ENCODE measurements around the gene C2orf76. TPM values are rescaled to one million over a fixed set of nuclear protein-coding genes. Genes with fewer than 3 reads are reported as not detected.

C2orf76 gene
- polyA plus RNA-seq, 1 donor from 2014 or later: 37.7 TPM

GRCh38 chr2:119294671-119295070 is 72.0 kb downstream of the C2orf76 start:
- Histone ChIP-seq H3K27ac (ENCODE audit: low read length) (no peak overlapping the region), H3F3A (ENCODE audit: insufficient read depth, low read length, poor library complexity, severe bottlenecking) (no peaks in the 10 kb centered on the region), H3K4me2 (ENCODE audit: low read length) (no peak overlapping the region), H4K20me1 (ENCODE audit: insufficient read depth) (no peaks in the 10 kb centered on the region), H3K9ac (ENCODE audit: low read length) (no peak overlapping the region), H3K27me3 (ENCODE audit: insufficient read depth, low read depth, low read length) (no peaks in the 10 kb centered on the region), H3K9me2 (ENCODE audit: insufficient read depth, low read length) (no peaks in the 10 kb centered on the region), H3K79me2 (replicated peaks; ENCODE audit: insufficient read depth, low read length) (no peaks in the 10 kb centered on the region), H3K36me3 (ENCODE audit: insufficient read depth, low read length) (no peaks in the 10 kb centered on the region), H3K9me3 (ENCODE audit: low read length) (no peaks in the 10 kb centered on the region), H3K4me3 (ENCODE audit: low read length) (no peak overlapping the region), H2AFZ (ENCODE audit: low read depth, low read length) (no peak overlapping the region)
- TF ChIP-seq EP300 (conservative IDR thresholded peaks at IDR 0.05; ENCODE audit: poor library complexity, severe bottlenecking) (no peak), POLR2AphosphoS5 (IDR thresholded peaks at IDR 0.05) (no peak), SMC3 (conservative IDR thresholded peaks at IDR 0.05; ENCODE audit: poor library complexity) (no peak), EZH2 (IDR thresholded peaks at IDR 0.05; ENCODE audit: borderline replicate concordance, insufficient read depth, low read length, poor library complexity, severe bottlenecking) (no peak), RAD21 (conservative IDR thresholded peaks at IDR 0.05) (no peak), TAF1 (IDR thresholded peaks at IDR 0.05; ENCODE audit: low read depth) (no peak), MXI1 (conservative IDR thresholded peaks at IDR 0.05; ENCODE audit: poor library complexity, severe bottlenecking) (no peak)
- TF ChIP-seq, protein P1, sequence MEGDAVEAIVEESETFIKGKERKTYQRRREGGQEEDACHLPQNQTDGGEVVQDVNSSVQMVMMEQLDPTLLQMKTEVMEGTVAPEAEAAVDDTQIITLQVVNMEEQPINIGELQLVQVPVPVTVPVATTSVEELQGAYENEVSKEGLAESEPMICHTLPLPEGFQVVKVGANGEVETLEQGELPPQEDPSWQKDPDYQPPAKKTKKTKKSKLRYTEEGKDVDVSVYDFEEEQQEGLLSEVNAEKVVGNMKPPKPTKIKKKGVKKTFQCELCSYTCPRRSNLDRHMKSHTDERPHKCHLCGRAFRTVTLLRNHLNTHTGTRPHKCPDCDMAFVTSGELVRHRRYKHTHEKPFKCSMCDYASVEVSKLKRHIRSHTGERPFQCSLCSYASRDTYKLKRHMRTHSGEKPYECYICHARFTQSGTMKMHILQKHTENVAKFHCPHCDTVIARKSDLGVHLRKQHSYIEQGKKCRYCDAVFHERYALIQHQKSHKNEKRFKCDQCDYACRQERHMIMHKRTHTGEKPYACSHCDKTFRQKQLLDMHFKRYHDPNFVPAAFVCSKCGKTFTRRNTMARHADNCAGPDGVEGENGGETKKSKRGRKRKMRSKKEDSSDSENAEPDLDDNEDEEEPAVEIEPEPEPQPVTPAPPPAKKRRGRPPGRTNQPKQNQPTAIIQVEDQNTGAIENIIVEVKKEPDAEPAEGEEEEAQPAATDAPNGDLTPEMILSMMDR (IDR thresholded peaks at IDR 0.05; ENCODE audit: poor library complexity, severe bottlenecking): no peak
- TF ChIP-seq, protein P2, sequence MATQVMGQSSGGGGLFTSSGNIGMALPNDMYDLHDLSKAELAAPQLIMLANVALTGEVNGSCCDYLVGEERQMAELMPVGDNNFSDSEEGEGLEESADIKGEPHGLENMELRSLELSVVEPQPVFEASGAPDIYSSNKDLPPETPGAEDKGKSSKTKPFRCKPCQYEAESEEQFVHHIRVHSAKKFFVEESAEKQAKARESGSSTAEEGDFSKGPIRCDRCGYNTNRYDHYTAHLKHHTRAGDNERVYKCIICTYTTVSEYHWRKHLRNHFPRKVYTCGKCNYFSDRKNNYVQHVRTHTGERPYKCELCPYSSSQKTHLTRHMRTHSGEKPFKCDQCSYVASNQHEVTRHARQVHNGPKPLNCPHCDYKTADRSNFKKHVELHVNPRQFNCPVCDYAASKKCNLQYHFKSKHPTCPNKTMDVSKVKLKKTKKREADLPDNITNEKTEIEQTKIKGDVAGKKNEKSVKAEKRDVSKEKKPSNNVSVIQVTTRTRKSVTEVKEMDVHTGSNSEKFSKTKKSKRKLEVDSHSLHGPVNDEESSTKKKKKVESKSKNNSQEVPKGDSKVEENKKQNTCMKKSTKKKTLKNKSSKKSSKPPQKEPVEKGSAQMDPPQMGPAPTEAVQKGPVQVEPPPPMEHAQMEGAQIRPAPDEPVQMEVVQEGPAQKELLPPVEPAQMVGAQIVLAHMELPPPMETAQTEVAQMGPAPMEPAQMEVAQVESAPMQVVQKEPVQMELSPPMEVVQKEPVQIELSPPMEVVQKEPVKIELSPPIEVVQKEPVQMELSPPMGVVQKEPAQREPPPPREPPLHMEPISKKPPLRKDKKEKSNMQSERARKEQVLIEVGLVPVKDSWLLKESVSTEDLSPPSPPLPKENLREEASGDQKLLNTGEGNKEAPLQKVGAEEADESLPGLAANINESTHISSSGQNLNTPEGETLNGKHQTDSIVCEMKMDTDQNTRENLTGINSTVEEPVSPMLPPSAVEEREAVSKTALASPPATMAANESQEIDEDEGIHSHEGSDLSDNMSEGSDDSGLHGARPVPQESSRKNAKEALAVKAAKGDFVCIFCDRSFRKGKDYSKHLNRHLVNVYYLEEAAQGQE (IDR thresholded peaks at IDR 0.05; ENCODE audit: borderline replicate concordance): no peak

- H3K9me3 ChIP-seq (ENCODE audit: low read length): no peaks in the 10 kb centered on the region
- H3K9ac ChIP-seq (ENCODE audit: low read length): no peak overlapping the region
- H3K4me3 ChIP-seq (ENCODE audit: low read length): no peak overlapping the region
- no peak overlapping the region for H3K27ac ChIP-seq (ENCODE audit: low read length)
- H3K79me2 ChIP-seq (replicated peaks; ENCODE audit: insufficient read depth, low read length): no peaks in the 10 kb centered on the region
- TF ChIP-seq RAD21 (conservative IDR thresholded peaks at IDR 0.05) (no peak), POLR2AphosphoS5 (IDR thresholded peaks at IDR 0.05) (no peak)
- no peak overlapping the region for H3K4me2 ChIP-seq (ENCODE audit: low read length)
- no peaks in the 10 kb centered on the region for H3K36me3 ChIP-seq (ENCODE audit: insufficient read depth, low read length)
- no peaks in the 10 kb centered on the region for H4K20me1 ChIP-seq (ENCODE audit: insufficient read depth)
- no peaks in the 10 kb centered on the region for H3F3A ChIP-seq (ENCODE audit: insufficient read depth, low read length, poor library complexity, severe bottlenecking)
- H2AFZ ChIP-seq (ENCODE audit: low read depth, low read length): no peak overlapping the region
- no peaks in the 10 kb centered on the region for H3K27me3 ChIP-seq (ENCODE audit: insufficient read depth, low read depth, low read length)
- H3K9me2 ChIP-seq (ENCODE audit: insufficient read depth, low read length): no peaks in the 10 kb centered on the region
Observed at GRCh38 chr2:119293900-119294299, 72.7 kb downstream of the C2orf76 start.

- Histone ChIP-seq H3K4me2 (ENCODE audit: low read length) (no peak overlapping the region), H3K9ac (ENCODE audit: low read length) (no peak overlapping the region), H3K9me3 (ENCODE audit: low read length) (no peaks in the 10 kb centered on the region), H3K27ac (ENCODE audit: low read length) (no peak overlapping the region), H3K27me3 (ENCODE audit: insufficient read depth, low read depth, low read length) (no peaks in the 10 kb centered on the region), H3F3A (ENCODE audit: insufficient read depth, low read length, poor library complexity, severe bottlenecking) (no peaks in the 10 kb centered on the region), H3K36me3 (ENCODE audit: insufficient read depth, low read length) (no peaks in the 10 kb centered on the region), H3K79me2 (replicated peaks; ENCODE audit: insufficient read depth, low read length) (no peaks in the 10 kb centered on the region), H3K4me3 (ENCODE audit: low read length) (no peak overlapping the region), H4K20me1 (ENCODE audit: insufficient read depth) (no peaks in the 10 kb centered on the region), H2AFZ (ENCODE audit: low read depth, low read length) (no peak overlapping the region), H3K9me2 (ENCODE audit: insufficient read depth, low read length) (no peaks in the 10 kb centered on the region)
- TF ChIP-seq, protein P1 (IDR thresholded peaks at IDR 0.05; ENCODE audit: poor library complexity, severe bottlenecking): no peak
- no peak for TF ChIP-seq SMC3 (conservative IDR thresholded peaks at IDR 0.05; ENCODE audit: poor library complexity)
- TF ChIP-seq RAD21 (conservative IDR thresholded peaks at IDR 0.05): no peak
- no peak for TF ChIP-seq POLR2AphosphoS5 (IDR thresholded peaks at IDR 0.05)
Observed at GRCh38 chr2:119293254-119293653, 73.4 kb downstream of the C2orf76 start.
